GM23338 (cell line): ENCODE results near the gene TTC28. TPM values are rescaled to one million over a fixed set of nuclear protein-coding genes. Genes with fewer than 3 reads are reported as not detected.

Experiments used
- ATAC-seq: fragments of 200-7000 bp; cut with Tn5 transposase; 3 replicates; pipeline ENCODE4 v1.9.1; 2020
- DNase-seq: peaks from one replicate; pipeline ENCODE4 v3.0.0-alpha.2; 2015; ENCODE audit warnings: low spot score
- H2AFZ ChIP-seq: fragments of 200-600 bp; sonication (generic); 2 replicates; pipeline ENCODE4 v1.8.0; 2016; ENCODE audit warnings: antibody characterized with exemption, mild to moderate bottlenecking, moderate library complexity
- H3F3A ChIP-seq: fragments of 200-600 bp; sonication (generic); replicated peaks from 2 replicates; pipeline ENCODE4 v1.8.0; 2017; ENCODE audit warnings: antibody characterized with exemption, mixed run types, low read depth
- H3K27ac ChIP-seq: fragments of 200-600 bp; sonication (generic); 2 replicates; pipeline ENCODE4 v1.6.1; 2016; ENCODE audit warnings: low read depth
- H3K27me3 ChIP-seq: fragments of 200-600 bp; sonication (generic); 2 replicates; pipeline ENCODE4 v1.8.0; 2016; ENCODE audit warnings: mild to moderate bottlenecking, mixed run types, moderate library complexity; ENCODE audit not compliant: insufficient read depth
- H3K36me3 ChIP-seq: fragments of 200-600 bp; sonication (generic); 2 replicates; pipeline ENCODE4 v1.8.0; 2016; ENCODE audit warnings: mild to moderate bottlenecking; ENCODE audit not compliant: insufficient read depth
- H3K4me1 ChIP-seq: fragments of 200-600 bp; sonication (generic); 2 replicates; pipeline ENCODE4 v1.8.0; 2016; ENCODE audit warnings: mild to moderate bottlenecking, moderate library complexity; ENCODE audit not compliant: insufficient read depth
- H3K4me2 ChIP-seq: fragments of 200-600 bp; sonication (generic); 2 replicates; pipeline ENCODE4 v1.7.1; 2017; ENCODE audit warnings: mixed run types
- H3K4me3 ChIP-seq: fragments of 200-600 bp; sonication (generic); 2 replicates; pipeline ENCODE4 v1.6.1; 2016; ENCODE audit warnings: mixed run types
- H3K79me2 ChIP-seq: fragments of 200-600 bp; sonication (generic); replicated peaks from 2 replicates; pipeline ENCODE4 v1.8.0; 2017; ENCODE audit warnings: mild to moderate bottlenecking; ENCODE audit not compliant: insufficient read depth
- H3K9me2 ChIP-seq: fragments of 200-600 bp; sonication (generic); 2 replicates; pipeline ENCODE4 v1.8.0; 2017; ENCODE audit not compliant: insufficient read depth
- H4K20me1 ChIP-seq: fragments of 200-600 bp; sonication (generic); replicated peaks from 2 replicates; pipeline ENCODE4 v1.8.0; 2017; ENCODE audit warnings: mild to moderate bottlenecking; ENCODE audit not compliant: insufficient read depth
- H3K27ac Mint-ChIP-seq: 2 replicates; pipeline ENCODE4 v1.8.0; 2020; ENCODE audit warnings: inconsistent platforms, mild to moderate bottlenecking, moderate library complexity, mixed read lengths
- H3K27me3 Mint-ChIP-seq: 3 replicates; pipeline ENCODE4 v1.8.0; 2022; ENCODE audit warnings: low read depth, mild to moderate bottlenecking, moderate library complexity, mixed read lengths, inconsistent platforms; ENCODE audit not compliant: insufficient read depth, poor library complexity
- H3K36me3 Mint-ChIP-seq: 3 replicates; pipeline ENCODE4 v1.8.0; 2021; ENCODE audit warnings: low read depth, mild to moderate bottlenecking, inconsistent platforms, moderate library complexity, mixed read lengths
- H3K4me1 Mint-ChIP-seq: 3 replicates; pipeline ENCODE4 v1.8.0; 2020; ENCODE audit warnings: mild to moderate bottlenecking, inconsistent platforms, mixed read lengths
- H3K4me3 Mint-ChIP-seq: 3 replicates; pipeline ENCODE4 v1.8.0; 2021; ENCODE audit warnings: moderate library complexity, mild to moderate bottlenecking, inconsistent platforms, mixed read lengths
- H3K9me3 Mint-ChIP-seq: 3 replicates; pipeline ENCODE4 v1.8.0; 2020; ENCODE audit warnings: moderate library complexity, mild to moderate bottlenecking, inconsistent platforms, mixed read lengths
- JUNB ChIP-seq: IDR thresholded peaks from one replicate; pipeline ENCODE4 v1.6.1; 2016; ENCODE audit warnings: antibody characterized with exemption; ENCODE audit not compliant: unreplicated experiment
- POLR2AphosphoS5 ChIP-seq: IDR thresholded peaks from 2 replicates; pipeline ENCODE4 v1.6.1; 2016; ENCODE audit warnings: antibody characterized with exemption, low read depth
- STAT1 ChIP-seq: IDR thresholded peaks from one replicate; pipeline ENCODE4 v1.6.1; 2016; ENCODE audit warnings: antibody characterized with exemption; ENCODE audit not compliant: unreplicated experiment
- ZNF331 ChIP-seq: fragments of 250-450 bp; sonication (Bioruptor Pico); IDR thresholded peaks from 2 replicates; pipeline ENCODE4 v1.5.0; 2020; ENCODE audit warnings: low read depth, mild to moderate bottlenecking, moderate library complexity
- polyA plus RNA-seq: library from polyadenylated mRNA; unstranded; fragments of >200 nt; fragmentation: Nextera tagmentation; extraction: Ambion mirVana; gene quantifications from 2 replicates; pipeline ENCODE4 v1.2.1, GENCODE V29; 2016
- total RNA-seq: library from RNA; depleted of rRNA; stranded (reverse); fragments of >200 nt; shearing (Covaris generic); gene quantifications from 2 replicates; pipeline ENCODE4 v1.2.3, GENCODE V29; 2014
- TF ChIP-seq, protein P1 (sequence below), 2 experiments: fragments of 200-600 bp in 1 of 2; sonication (generic) in 1 of 2; conservative IDR thresholded peaks; 2 replicates each; pipeline versions ENCODE4 v1.5.1 to v1.6.1; 2016 to 2017; ENCODE audit warnings: antibody characterized with exemption in 2 of 2, low read depth in 2 of 2, mild to moderate bottlenecking in 2 of 2, moderate library complexity in 1 of 2
- TF ChIP-seq, protein P2 (sequence below): fragments of 250-450 bp; sonication (Bioruptor Pico); IDR thresholded peaks from 2 replicates; pipeline ENCODE4 v1.5.0; 2020; ENCODE audit warnings: mild to moderate bottlenecking, moderate library complexity

Gene TTC28
- total and polyA plus RNA-seq, 2 experiments from 2014 or later: 4.5 to 16.1 TPM

DNA sequence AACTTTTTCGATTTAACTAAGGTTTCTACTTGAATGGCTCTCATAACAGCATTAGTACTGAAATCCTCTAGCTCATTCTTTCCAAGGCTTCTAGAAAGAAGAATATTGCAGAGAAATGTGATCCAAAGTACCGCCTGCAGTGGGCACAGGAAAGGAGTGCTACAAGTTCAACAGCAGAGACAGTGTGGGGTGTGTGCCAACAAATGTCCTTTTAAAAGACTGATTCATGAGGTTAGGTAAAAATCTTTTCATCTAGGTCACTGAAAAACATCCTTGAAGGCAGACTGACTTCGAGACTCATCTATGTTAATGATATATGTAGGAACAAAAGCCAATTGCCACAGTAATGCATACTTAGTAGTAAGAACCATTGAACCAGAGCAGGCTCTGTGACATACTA, 411.5 kb downstream of the TTC28 start (continued):
- TF ChIP-seq, protein P1, sequence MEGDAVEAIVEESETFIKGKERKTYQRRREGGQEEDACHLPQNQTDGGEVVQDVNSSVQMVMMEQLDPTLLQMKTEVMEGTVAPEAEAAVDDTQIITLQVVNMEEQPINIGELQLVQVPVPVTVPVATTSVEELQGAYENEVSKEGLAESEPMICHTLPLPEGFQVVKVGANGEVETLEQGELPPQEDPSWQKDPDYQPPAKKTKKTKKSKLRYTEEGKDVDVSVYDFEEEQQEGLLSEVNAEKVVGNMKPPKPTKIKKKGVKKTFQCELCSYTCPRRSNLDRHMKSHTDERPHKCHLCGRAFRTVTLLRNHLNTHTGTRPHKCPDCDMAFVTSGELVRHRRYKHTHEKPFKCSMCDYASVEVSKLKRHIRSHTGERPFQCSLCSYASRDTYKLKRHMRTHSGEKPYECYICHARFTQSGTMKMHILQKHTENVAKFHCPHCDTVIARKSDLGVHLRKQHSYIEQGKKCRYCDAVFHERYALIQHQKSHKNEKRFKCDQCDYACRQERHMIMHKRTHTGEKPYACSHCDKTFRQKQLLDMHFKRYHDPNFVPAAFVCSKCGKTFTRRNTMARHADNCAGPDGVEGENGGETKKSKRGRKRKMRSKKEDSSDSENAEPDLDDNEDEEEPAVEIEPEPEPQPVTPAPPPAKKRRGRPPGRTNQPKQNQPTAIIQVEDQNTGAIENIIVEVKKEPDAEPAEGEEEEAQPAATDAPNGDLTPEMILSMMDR (conservative IDR thresholded peaks at IDR 0.05; ENCODE audit: low read depth in 2 of 2): no peak
- TF ChIP-seq JUNB (no peak), ZNF331 (no peak), STAT1 (no peak)

DNA sequence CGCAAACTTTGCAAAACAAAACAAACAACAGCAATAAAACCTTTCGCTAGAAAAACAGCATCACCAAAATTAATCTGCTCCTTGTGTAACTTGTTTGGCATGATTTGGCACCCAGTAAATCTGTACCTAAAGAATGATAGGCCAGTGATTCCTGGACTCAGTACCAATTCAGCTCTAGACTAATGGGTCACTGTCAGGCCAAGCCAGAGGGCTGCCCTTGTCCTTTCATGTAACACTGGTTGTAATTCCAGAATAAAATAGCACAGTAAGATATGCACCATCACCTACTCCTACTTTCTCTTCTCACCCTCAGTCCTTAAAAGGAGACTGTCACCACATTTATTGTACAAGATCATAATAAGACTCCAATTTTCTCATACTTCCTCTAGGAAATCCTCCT, 419.0 kb downstream of the TTC28 start:
- Histone ChIP-seq H3K36me3 (no peaks in the 10 kb centered on the region), H3K4me2 (no peak overlapping the region), H3K9me2 (no peaks in the 10 kb centered on the region), H3F3A (no peaks in the 10 kb centered on the region), H3K27ac (no peak overlapping the region), H3K79me2 (no peaks in the 10 kb centered on the region), H4K20me1 (no peaks in the 10 kb centered on the region), H3K4me3 (no peak overlapping the region), H3K27me3 (no peaks in the 10 kb centered on the region), H3K4me1 (no peaks in the 10 kb centered on the region), H2AFZ (no peak overlapping the region)
- Mint-ChIP-seq H3K36me3 (no peaks in the 10 kb centered on the region), H3K27ac (no peak overlapping the region), H3K9me3 (no peaks in the 10 kb centered on the region), H3K4me3 (no peak overlapping the region), H3K4me1 (peaks cover 7% of the 10 kb centered on the region; the same call in 2 of the 3 replicates), H3K27me3 (no peaks in the 10 kb centered on the region)
- DNase-seq: no peak
- TF ChIP-seq, protein P2, sequence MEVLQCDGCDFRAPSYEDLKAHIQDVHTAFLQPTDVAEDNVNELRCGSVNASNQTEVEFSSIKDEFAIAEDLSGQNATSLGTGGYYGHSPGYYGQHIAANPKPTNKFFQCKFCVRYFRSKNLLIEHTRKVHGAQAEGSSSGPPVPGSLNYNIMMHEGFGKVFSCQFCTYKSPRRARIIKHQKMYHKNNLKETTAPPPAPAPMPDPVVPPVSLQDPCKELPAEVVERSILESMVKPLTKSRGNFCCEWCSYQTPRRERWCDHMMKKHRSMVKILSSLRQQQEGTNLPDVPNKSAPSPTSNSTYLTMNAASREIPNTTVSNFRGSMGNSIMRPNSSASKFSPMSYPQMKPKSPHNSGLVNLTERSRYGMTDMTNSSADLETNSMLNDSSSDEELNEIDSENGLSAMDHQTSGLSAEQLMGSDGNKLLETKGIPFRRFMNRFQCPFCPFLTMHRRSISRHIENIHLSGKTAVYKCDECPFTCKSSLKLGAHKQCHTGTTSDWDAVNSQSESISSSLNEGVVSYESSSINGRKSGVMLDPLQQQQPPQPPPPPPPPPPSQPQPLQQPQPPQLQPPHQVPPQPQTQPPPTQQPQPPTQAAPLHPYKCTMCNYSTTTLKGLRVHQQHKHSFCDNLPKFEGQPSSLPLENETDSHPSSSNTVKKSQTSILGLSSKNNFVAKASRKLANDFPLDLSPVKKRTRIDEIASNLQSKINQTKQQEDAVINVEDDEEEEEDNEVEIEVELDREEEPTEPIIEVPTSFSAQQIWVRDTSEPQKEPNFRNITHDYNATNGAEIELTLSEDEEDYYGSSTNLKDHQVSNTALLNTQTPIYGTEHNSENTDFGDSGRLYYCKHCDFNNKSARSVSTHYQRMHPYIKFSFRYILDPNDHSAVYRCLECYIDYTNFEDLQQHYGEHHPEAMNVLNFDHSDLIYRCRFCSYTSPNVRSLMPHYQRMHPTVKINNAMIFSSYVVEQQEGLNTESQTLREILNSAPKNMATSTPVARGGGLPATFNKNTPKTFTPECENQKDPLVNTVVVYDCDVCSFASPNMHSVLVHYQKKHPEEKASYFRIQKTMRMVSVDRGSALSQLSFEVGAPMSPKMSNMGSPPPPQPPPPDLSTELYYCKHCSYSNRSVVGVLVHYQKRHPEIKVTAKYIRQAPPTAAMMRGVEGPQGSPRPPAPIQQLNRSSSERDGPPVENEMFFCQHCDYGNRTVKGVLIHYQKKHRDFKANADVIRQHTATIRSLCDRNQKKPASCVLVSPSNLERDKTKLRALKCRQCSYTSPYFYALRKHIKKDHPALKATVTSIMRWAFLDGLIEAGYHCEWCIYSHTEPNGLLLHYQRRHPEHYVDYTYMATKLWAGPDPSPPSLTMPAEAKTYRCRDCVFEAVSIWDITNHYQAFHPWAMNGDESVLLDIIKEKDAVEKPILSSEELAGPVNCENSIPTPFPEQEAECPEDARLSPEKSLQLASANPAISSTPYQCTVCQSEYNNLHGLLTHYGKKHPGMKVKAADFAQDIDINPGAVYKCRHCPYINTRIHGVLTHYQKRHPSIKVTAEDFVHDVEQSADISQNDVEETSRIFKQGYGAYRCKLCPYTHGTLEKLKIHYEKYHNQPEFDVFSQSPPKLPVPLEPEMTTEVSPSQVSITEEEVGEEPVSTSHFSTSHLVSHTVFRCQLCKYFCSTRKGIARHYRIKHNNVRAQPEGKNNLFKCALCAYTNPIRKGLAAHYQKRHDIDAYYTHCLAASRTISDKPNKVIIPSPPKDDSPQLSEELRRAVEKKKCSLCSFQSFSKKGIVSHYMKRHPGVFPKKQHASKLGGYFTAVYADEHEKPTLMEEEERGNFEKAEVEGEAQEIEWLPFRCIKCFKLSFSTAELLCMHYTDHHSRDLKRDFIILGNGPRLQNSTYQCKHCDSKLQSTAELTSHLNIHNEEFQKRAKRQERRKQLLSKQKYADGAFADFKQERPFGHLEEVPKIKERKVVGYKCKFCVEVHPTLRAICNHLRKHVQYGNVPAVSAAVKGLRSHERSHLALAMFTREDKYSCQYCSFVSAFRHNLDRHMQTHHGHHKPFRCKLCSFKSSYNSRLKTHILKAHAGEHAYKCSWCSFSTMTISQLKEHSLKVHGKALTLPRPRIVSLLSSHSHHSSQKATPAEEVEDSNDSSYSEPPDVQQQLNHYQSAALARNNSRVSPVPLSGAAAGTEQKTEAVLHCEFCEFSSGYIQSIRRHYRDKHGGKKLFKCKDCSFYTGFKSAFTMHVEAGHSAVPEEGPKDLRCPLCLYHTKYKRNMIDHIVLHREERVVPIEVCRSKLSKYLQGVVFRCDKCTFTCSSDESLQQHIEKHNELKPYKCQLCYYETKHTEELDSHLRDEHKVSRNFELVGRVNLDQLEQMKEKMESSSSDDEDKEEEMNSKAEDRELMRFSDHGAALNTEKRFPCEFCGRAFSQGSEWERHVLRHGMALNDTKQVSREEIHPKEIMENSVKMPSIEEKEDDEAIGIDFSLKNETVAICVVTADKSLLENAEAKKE (CRISPR knock-in tag): no peak
- TF ChIP-seq POLR2AphosphoS5: no peak
- ATAC-seq: no peak
